DND-41 (cell line): ENCODE measurements around the gene NDUFB6.

Experiments
- CTCF ChIP-seq: IDR thresholded peaks from 2 replicates; pipeline ENCODE4 v1.5.1; 2012; ENCODE audit warnings: borderline replicate concordance, low read length, moderate library complexity, mild to moderate bottlenecking; ENCODE audit not compliant: poor library complexity, severe bottlenecking; ENCODE audit errors: extremely low read depth
- EZH2 ChIP-seq: IDR thresholded peaks from 3 replicates; pipeline ENCODE4 v1.6.1; 2012; ENCODE audit warnings: borderline replicate concordance, low read depth, mild to moderate bottlenecking, moderate library complexity, low read length, inconsistent platforms; ENCODE audit not compliant: severe bottlenecking

DNA sequence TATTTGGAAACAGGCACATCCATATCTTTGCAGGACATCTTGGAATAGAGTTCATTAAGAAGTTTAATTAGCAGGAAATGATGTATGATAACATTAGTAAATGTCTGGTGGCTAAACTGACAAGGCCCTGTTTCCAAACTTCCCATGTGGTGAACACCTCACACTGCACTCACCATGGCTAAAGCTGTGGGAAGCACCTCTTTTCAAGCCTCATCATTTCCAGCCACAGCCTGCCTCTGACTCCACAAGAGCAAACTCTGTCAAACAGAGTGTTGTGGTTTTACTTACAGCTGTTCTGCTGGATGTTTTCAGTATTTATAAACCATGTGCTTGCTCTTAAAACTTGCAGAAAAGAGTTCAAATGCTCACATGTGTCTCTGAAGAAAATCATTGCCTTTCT lies 14.9 kb upstream of the NDUFB6 start:
- TF ChIP-seq CTCF: no peak
- TF ChIP-seq EZH2: no peak
